PC-3 (cell line): ENCODE data around the gene RBP3. TPM values are rescaled to one million over a fixed set of nuclear protein-coding genes. Genes with fewer than 3 reads are reported as not detected.

ENCODE experiments used
- ATAC-seq: fragments of 200-7000 bp; cut with Tn5 transposase; 2 replicates; pipeline ENCODE4 v1.9.1; 2020; ENCODE audit warnings: mild to moderate bottlenecking, moderate library complexity
- BruUV-seq: library from RNA; stranded (reverse); fragments of 400-500 nt; replicated peaks from 2 replicates; lab custom pipeline; 2021; lab: Mats Ljungman, UMichigan
- CTCF ChIA-PET: fragments of 300-600 bp; sonication (Branson Sonifier 250); formaldehyde crosslinking; loops from one replicate; lab custom pipeline; 2022; ENCODE audit warnings: antibody characterized with exemption; lab: Charles Lee
- POLR2A ChIA-PET: fragments of 300-600 bp; sonication (Branson Sonifier 250); formaldehyde crosslinking; loops from one replicate; lab custom pipeline; 2022; ENCODE audit warnings: antibody characterized with exemption; ENCODE audit not compliant: unreplicated experiment; lab: Charles Lee
- DNase-seq: peaks from one replicate; pipeline ENCODE4 v3.0.0-alpha.2; 2015
- H2AFZ ChIP-seq: fragments of 300-600 bp; sonication (generic); 2 replicates; pipeline ENCODE4 v1.6.0; 2016; ENCODE audit warnings: antibody characterized with exemption, low read length
- H3F3A ChIP-seq: fragments of 300-600 bp; sonication (generic); one replicate; pipeline ENCODE4 v1.6.0; 2017; ENCODE audit warnings: antibody characterized with exemption, low read length, control low read depth, mild to moderate bottlenecking; ENCODE audit not compliant: unreplicated experiment
- H3K27ac ChIP-seq: fragments of 300-600 bp; sonication (generic); 2 replicates; pipeline ENCODE4 v1.5.1; 2016; ENCODE audit warnings: mild to moderate bottlenecking, low read length
- H3K27me3 ChIP-seq: fragments of 300-600 bp; sonication (generic); 2 replicates; pipeline ENCODE4 v1.6.1; 2016; ENCODE audit warnings: low read length, mixed read lengths
- H3K36me3 ChIP-seq: fragments of 300-600 bp; sonication (generic); 2 replicates; pipeline ENCODE4 v1.6.1; 2016; ENCODE audit warnings: low read depth, mixed run types, low read length, mixed read lengths
- H3K4me1 ChIP-seq: fragments of 300-600 bp; sonication (generic); 2 replicates; pipeline ENCODE4 v1.5.1; 2016; ENCODE audit warnings: low read length; ENCODE audit not compliant: insufficient read depth
- H3K4me2 ChIP-seq: fragments of 300-600 bp; sonication (generic); 2 replicates; pipeline ENCODE4 v1.6.0; 2016; ENCODE audit warnings: low read length
- H3K4me3 ChIP-seq: fragments of 300-600 bp; sonication (generic); 2 replicates; pipeline ENCODE4 v1.5.1; 2016; ENCODE audit warnings: mild to moderate bottlenecking, low read length, mixed read lengths
- H3K79me2 ChIP-seq: fragments of 300-600 bp; sonication (generic); 2 replicates; pipeline ENCODE4 v1.6.1; 2017; ENCODE audit warnings: low read length, mixed read lengths
- H3K9ac ChIP-seq: fragments of 300-600 bp; sonication (generic); 2 replicates; pipeline ENCODE4 v1.6.0; 2016; ENCODE audit warnings: mild to moderate bottlenecking, low read length
- H3K9me2 ChIP-seq: fragments of 300-600 bp; sonication (generic); replicated peaks from 2 replicates; pipeline ENCODE4 v1.6.1; 2016; ENCODE audit warnings: mixed run types, low read length, mixed read lengths
- H3K9me3 ChIP-seq: fragments of 300-600 bp; sonication (generic); 2 replicates; pipeline ENCODE4 v1.6.1; 2016; ENCODE audit warnings: low read length, mixed read lengths
- H4K20me1 ChIP-seq: fragments of 300-600 bp; sonication (generic); 2 replicates; pipeline ENCODE4 v1.6.1; 2016; ENCODE audit warnings: low read length, mixed read lengths
- CTCF ChIP-seq: fragments of 300-600 bp; sonication (generic); conservative IDR thresholded peaks from 2 replicates; pipeline ENCODE4 v1.5.1; 2017; ENCODE audit warnings: antibody characterized with exemption, low read depth, mild to moderate bottlenecking, low read length
- EZH2 ChIP-seq: fragments of 300-600 bp; sonication (generic); IDR thresholded peaks from one replicate; pipeline ENCODE4 v1.6.1; 2017; ENCODE audit warnings: antibody characterized with exemption, mild to moderate bottlenecking, low read length; ENCODE audit not compliant: unreplicated experiment
- EZH2phosphoT487 ChIP-seq: fragments of 300-600 bp; sonication (generic); IDR thresholded peaks from 2 replicates; pipeline ENCODE4 v1.6.1; 2018; ENCODE audit warnings: mild to moderate bottlenecking, antibody characterized with exemption, low read length, borderline replicate concordance
- intact Hi-C: fragments of 100-400 bp; cut with micrococcal nuclease; formaldehyde crosslinking; loops from 2 replicates; pipeline ENCODE4 v1.9.0; 2023
- total RNA-seq: library from RNA; depleted of rRNA; stranded (reverse); fragments of >200 nt; gene quantifications from 2 replicates; pipeline ENCODE4 v1.2.3, GENCODE V29; 2014

The RBP3 gene
- total RNA-seq, 1 experiment from 2014 or later = not detected

GRCh38 chr10:47358457-47358856 is 10.3 kb downstream of the RBP3 start:
- BruUV-seq = no TSS peak
- H3K27ac ChIP-seq = no peak overlapping the region
- H3F3A ChIP-seq = no peaks in the 10 kb centered on the region
- H3K27me3 ChIP-seq = no peaks in the 10 kb centered on the region
- no peak for TF ChIP-seq EZH2
- TF ChIP-seq CTCF = no peak
- no peak for TF ChIP-seq EZH2phosphoT487
- H3K4me2 ChIP-seq = no peak overlapping the region
- H3K36me3 ChIP-seq = no peaks in the 10 kb centered on the region
- H3K9me2 ChIP-seq = no peaks in the 10 kb centered on the region
- no peaks in the 10 kb centered on the region for H3K79me2 ChIP-seq
- DNase-seq = no peak
- H3K4me1 ChIP-seq = 0 out of 2 replicates have a peak, but pooled peaks cover 4% of the 10 kb centered on the region
- H4K20me1 ChIP-seq = no peaks in the 10 kb centered on the region
- no peaks in the 10 kb centered on the region for H3K9me3 ChIP-seq
- intact Hi-C loops = no loop called here
- ATAC-seq = no peak
- H3K4me3 ChIP-seq = no peak overlapping the region
- ChIA-PET CTCF (no interaction called here), POLR2A (interaction anchor here (0.5 kb wide), 1 partner anchor 37 kb away, joined by 3 read pairs; no protein-coding TSS in a partner anchor)
- H2AFZ ChIP-seq = no peak overlapping the region
- no peak overlapping the region for H3K9ac ChIP-seq

GRCh38 chr10:47359101-47359500 is 10.9 kb downstream of the RBP3 start:
- H3F3A ChIP-seq = no peaks in the 10 kb centered on the region
- no peaks in the 10 kb centered on the region for H4K20me1 ChIP-seq
- no peaks in the 10 kb centered on the region for H3K9me2 ChIP-seq
- H3K27ac ChIP-seq = no peak overlapping the region
- H3K9ac ChIP-seq = no peak overlapping the region
- H3K79me2 ChIP-seq = no peaks in the 10 kb centered on the region
- TF ChIP-seq CTCF (no peak), EZH2phosphoT487 (no peak), EZH2 (no peak)
- no peak for DNase-seq
- H3K4me2 ChIP-seq = no peak overlapping the region
- POLR2A ChIA-PET = no interaction called here
- no peak for ATAC-seq
- CTCF ChIA-PET = no interaction called here
- H2AFZ ChIP-seq = no peak overlapping the region
- H3K27me3 ChIP-seq = no peaks in the 10 kb centered on the region
- no peak overlapping the region for H3K4me3 ChIP-seq
- H3K9me3 ChIP-seq = no peaks in the 10 kb centered on the region
- H3K36me3 ChIP-seq = no peaks in the 10 kb centered on the region
- no TSS peak for BruUV-seq
- 0 out of 2 replicates have a peak, but pooled peaks cover 4% of the 10 kb centered on the region for H3K4me1 ChIP-seq
- intact Hi-C loops = no loop called here

- TF ChIP-seq CTCF (no peak), EZH2 (no peak)
- CTCF ChIA-PET = no interaction called here
These were observed 11.7 kb downstream of the RBP3 start for GRCh38 chr10:47359626-47360418.

More at GRCh38 chr10:47359626-47360418, 11.7 kb downstream of the RBP3 start:
- 0 out of 2 replicates have a peak, but pooled peaks cover 4% of the 10 kb centered on the region for H3K4me1 ChIP-seq
- H2AFZ ChIP-seq = no peak overlapping the region
- POLR2A ChIA-PET = no interaction called here
- no peaks in the 10 kb centered on the region for H3F3A ChIP-seq
- H3K9ac ChIP-seq = no peak overlapping the region
- no peaks in the 10 kb centered on the region for H3K27me3 ChIP-seq
- H4K20me1 ChIP-seq = no peaks in the 10 kb centered on the region
- DNase-seq (no peak), ATAC-seq (no peak)
- no peak overlapping the region for H3K4me2 ChIP-seq
- H3K79me2 ChIP-seq = no peaks in the 10 kb centered on the region
- no peak overlapping the region for H3K27ac ChIP-seq
- H3K9me2 ChIP-seq = no peaks in the 10 kb centered on the region
- H3K4me3 ChIP-seq = no peak overlapping the region
- BruUV-seq = no TSS peak
- no peaks in the 10 kb centered on the region for H3K9me3 ChIP-seq
- intact Hi-C loops = loop anchor here (10.0 kb wide), 1 partner anchor 75 kb away; no protein-coding TSS in a partner anchor
- H3K36me3 ChIP-seq = no peaks in the 10 kb centered on the region
